BJ (cell line): ENCODE measurements around the gene MLLT1. TPM values are rescaled to one million over a fixed set of nuclear protein-coding genes. Genes with fewer than 3 reads are reported as not detected.

Source experiments
- CTCF ChIA-PET: fragments of 350-600 bp; formaldehyde crosslinking; extraction: SDS; loops from one replicate; lab custom pipeline; 2021; ENCODE audit warnings: antibody characterized with exemption, inconsistent platforms; lab: Yijun Ruan, JAX
- POLR2A ChIA-PET: fragments of 300-600 bp; sonication (Branson Sonifier 250); formaldehyde crosslinking; extraction: SDS; loops from one replicate; lab custom pipeline; 2021; ENCODE audit warnings: antibody characterized with exemption; lab: Charles Lee
- DNase-seq: peaks from one replicate; pipeline ENCODE4 v3.0.0-alpha.2; 2011; ENCODE audit warnings: low read depth
- H3K27me3 ChIP-seq: 2 replicates; pipeline ENCODE4 v1.6.0; 2011; ENCODE audit warnings: low read length; ENCODE audit not compliant: control insufficient read depth, insufficient read depth
- H3K36me3 ChIP-seq: 2 replicates; pipeline ENCODE4 v1.5.1; 2011; ENCODE audit warnings: low read length; ENCODE audit not compliant: control insufficient read depth, insufficient read depth
- H3K4me3 ChIP-seq: 2 replicates; pipeline ENCODE4 v1.5.1; 2011; ENCODE audit warnings: low read depth, mild to moderate bottlenecking, control low read depth, low read length
- CTCF ChIP-seq: IDR thresholded peaks from 2 replicates; pipeline ENCODE4 v1.5.1; 2011; ENCODE audit warnings: low read depth, mild to moderate bottlenecking, control low read depth, inconsistent platforms, low read length, moderate library complexity; ENCODE audit not compliant: insufficient read depth
- polyA plus RNA-seq: library from polyadenylated mRNA; depleted of rRNA; stranded (reverse); fragments of >200 nt; gene quantifications from 2 replicates; pipeline ENCODE4 v1.2.3, GENCODE V29; 2011

The MLLT1 gene
- polyA plus RNA-seq, 1 experiment, result 28.1 TPM

GRCh38 chr19:6213696-6214641 lies 65.8 kb downstream of the MLLT1 start:
- CTCF ChIA-PET, result no interaction called here
- Histone ChIP-seq H3K36me3 (peaks cover 29% of the 10 kb centered on the region), H3K27me3 (no peaks in the 10 kb centered on the region), H3K4me3 (no peak overlapping the region)
- POLR2A ChIA-PET, result no interaction called here
- DNase-seq, result no peak
- TF ChIP-seq CTCF, result no peak

DNA sequence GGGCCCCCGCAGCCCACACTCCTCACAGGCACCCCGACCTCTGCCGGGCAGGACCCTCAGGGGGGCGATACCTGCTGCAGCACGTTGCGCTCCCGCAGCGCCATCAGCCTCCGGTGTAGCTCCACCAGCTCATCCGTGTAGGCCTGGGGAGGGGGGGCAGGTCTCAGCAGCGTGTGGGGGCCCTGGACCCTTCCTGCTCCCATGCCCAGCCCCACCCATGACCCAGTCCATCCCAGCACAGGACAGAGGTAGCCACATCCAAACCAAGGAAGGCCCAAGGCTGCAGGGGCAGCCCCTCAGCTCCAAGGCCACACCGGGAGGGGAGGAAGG lies 66.5 kb downstream of the MLLT1 start:
- Histone ChIP-seq H3K36me3 (peaks cover 28% of the 10 kb centered on the region), H3K27me3 (no peaks in the 10 kb centered on the region), H3K4me3 (no peak overlapping the region)
- TF ChIP-seq CTCF, result no peak
- DNase-seq, result no peak
- ChIA-PET POLR2A (no interaction called here), CTCF (no interaction called here)

DNA sequence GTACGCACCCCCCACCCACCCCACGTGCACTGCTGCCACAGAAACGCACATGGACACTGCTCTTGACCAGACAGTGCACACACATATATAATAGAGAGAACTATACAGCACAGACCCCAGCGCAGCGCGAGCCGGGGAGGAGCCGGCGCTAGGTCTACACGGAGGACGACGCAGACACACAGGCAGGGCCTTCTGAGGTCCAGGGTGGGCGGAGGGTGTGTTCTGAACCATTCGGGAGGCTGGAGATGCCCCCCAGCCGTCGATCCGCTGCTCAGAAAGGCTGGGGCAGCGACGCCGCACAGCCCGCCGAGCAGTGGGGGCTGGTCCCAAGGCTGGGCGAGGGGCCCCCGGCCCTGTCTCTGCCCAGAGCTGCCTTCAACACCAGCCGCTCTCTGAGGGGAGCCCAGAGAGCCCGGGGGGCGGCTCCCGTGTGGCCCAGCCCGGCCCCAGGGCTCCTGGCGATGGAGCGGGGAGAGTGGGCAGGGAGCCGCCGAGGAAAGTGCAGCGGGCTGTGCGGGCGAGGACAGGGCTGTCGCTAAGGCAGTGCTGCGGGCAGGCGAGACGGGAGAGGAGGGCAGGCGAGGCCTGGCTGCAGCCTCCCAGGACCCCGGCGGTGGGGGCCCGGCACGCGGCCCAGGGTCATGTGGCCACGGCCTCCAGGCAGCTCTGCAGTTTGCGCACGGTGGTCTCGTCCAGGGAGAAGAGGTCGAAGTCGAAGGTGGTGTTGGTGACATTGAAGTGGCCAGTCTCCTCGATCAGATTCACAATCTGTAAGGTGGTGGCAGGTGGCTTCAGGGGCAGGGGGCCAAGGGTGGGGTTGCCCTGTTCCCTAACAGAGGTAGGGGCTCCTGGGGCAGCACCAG lies 67.1 kb downstream of the MLLT1 start:
- TF ChIP-seq CTCF, result no peak
- Histone ChIP-seq H3K36me3 (peaks cover 24% of the 10 kb centered on the region), H3K27me3 (no peaks in the 10 kb centered on the region), H3K4me3 (no peak overlapping the region)
- ChIA-PET POLR2A (no interaction called here), CTCF (interaction anchor here (1.4 kb wide), 1 partner anchor 87 kb away, joined by 4 read pairs; no protein-coding TSS in a partner anchor)
- no peak for DNase-seq

GRCh38 chr19:6211632-6212402 lies 68.0 kb downstream of the MLLT1 start:
- POLR2A ChIA-PET, result no interaction called here
- TF ChIP-seq CTCF, result no peak
- no peak for DNase-seq
- no peak overlapping the region for H3K4me3 ChIP-seq
- CTCF ChIA-PET, result interaction anchor here (1.4 kb wide), 1 partner anchor 88 kb away, joined by 4 read pairs; no protein-coding TSS in a partner anchor
- H3K27me3 ChIP-seq, result no peaks in the 10 kb centered on the region
- H3K36me3 ChIP-seq, result peaks cover 23% of the 10 kb centered on the region
